ENCODE results near the gene BMP6. TPM values are rescaled to one million over a fixed set of nuclear protein-coding genes. Genes with fewer than 3 reads are reported as not detected.

Gene BMP6
- total RNA-seq, 1 donor from 2014 or later = 2.1 TPM

DNA sequence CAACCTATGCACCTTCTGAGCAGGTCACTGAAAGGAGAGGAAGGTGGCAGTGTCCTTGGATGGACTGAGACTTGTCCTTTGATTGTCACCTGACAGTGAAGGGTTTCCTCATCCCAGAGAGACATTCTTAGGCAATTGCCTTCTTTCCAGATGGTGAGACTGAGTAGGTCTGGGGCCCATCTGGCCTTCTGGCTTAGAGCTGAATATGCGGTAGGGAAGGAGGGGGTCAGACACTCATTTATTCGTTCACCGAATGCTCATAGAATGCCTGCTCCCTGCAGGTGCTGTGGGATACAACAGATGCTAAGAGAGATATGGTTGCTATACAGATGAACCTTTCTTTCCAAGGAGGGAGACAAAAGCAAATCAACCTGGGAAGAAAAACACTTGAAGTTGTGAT lies 76.8 kb downstream of the BMP6 start:
- H3K4me1 ChIP-seq (ENCODE audit: control insufficient read depth in 3 of 3, insufficient read depth in 3 of 3, low read length in 3 of 3) = no peaks in the 10 kb centered on the region
- no peaks in the 10 kb centered on the region for H3K36me3 ChIP-seq (ENCODE audit: control insufficient read depth in 3 of 3, insufficient read depth in 3 of 3, low read length in 3 of 3)
- no peak overlapping the region for H3K4me3 ChIP-seq (ENCODE audit: low read length in 3 of 3)
- no peaks in the 10 kb centered on the region for H3K9me3 ChIP-seq (ENCODE audit: control insufficient read depth in 3 of 3, low read length in 3 of 3)
- H3K27ac ChIP-seq (ENCODE audit: low read depth, low read length) = no peak overlapping the region
- H3K9ac ChIP-seq (ENCODE audit: low read depth in 1 of 3, low read length in 3 of 3) = no peak overlapping the region
- H3K27me3 ChIP-seq (ENCODE audit: control insufficient read depth in 3 of 3, insufficient read depth in 3 of 3, low read length in 3 of 3) = no peaks in the 10 kb centered on the region

DNA sequence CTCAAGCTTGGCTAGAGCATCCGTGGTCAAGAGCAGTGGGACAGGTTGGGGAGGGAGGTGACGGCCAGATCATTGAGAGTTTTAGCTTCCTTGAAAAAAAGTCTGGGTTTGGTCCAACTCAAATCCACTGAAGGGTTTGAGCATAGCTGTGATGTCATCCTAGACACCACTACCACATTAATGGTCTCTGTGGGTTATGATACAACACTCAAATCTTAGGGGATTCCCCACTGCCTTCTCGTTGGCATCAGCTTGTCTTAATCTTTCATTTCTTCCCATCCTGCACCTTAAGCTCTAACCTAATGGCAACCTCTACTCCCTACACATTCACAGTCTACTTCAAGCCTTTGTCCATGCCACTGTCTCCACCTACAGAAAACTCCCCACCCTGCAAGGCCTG lies 77.3 kb downstream of the BMP6 start:
- Histone ChIP-seq H3K27ac (ENCODE audit: low read depth, low read length) (no peak overlapping the region), H3K9me3 (ENCODE audit: control insufficient read depth in 3 of 3, low read length in 3 of 3) (no peaks in the 10 kb centered on the region), H3K36me3 (ENCODE audit: control insufficient read depth in 3 of 3, insufficient read depth in 3 of 3, low read length in 3 of 3) (no peaks in the 10 kb centered on the region), H3K4me3 (ENCODE audit: low read length in 3 of 3) (no peak overlapping the region), H3K4me1 (ENCODE audit: control insufficient read depth in 3 of 3, insufficient read depth in 3 of 3, low read length in 3 of 3) (no peaks in the 10 kb centered on the region), H3K9ac (ENCODE audit: low read depth in 1 of 3, low read length in 3 of 3) (no peak overlapping the region), H3K27me3 (ENCODE audit: control insufficient read depth in 3 of 3, insufficient read depth in 3 of 3, low read length in 3 of 3) (no peaks in the 10 kb centered on the region)

DNA sequence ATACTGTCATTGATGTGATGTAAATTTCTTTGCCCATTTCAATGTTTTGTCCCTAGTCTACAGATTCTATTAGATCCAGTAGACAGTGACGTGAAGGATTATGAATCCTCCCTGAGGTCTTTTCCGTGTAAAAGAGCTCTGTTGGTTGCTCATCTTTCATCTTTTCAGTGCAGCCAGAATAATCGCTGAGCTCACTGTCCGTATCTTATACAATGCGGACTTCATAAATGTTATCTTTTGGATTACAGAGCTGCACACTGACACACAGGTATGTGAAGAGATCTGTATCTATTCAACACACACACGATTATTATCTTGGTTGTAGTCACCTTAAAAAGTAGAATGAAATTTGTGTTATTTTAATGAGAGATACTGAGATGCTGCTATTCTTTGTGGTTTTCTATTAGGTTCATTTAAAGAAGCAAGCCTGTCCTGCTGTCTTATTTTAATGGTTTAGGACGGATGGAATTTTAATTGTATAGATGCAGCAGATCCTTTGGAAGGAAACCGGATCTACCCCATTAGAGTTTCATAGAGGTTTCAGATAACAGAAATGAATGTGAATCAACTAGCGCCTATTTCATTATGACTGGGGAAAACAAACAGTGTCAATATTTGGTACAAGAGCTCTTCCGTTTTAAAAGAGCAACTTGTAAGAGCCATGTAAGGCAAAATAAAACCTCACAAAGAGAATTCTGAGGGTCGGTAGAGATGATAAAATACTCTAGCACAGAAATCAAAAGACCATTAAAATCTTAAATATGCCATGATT lies 79.4 kb downstream of the BMP6 start:
- Histone ChIP-seq H3K9me3 (ENCODE audit: control insufficient read depth in 3 of 3, low read length in 3 of 3) (no peaks in the 10 kb centered on the region), H3K27ac (ENCODE audit: low read depth, low read length) (no peak overlapping the region), H3K9ac (ENCODE audit: low read depth in 1 of 3, low read length in 3 of 3) (no peak overlapping the region), H3K36me3 (ENCODE audit: control insufficient read depth in 3 of 3, insufficient read depth in 3 of 3, low read length in 3 of 3) (no peaks in the 10 kb centered on the region), H3K4me1 (ENCODE audit: control insufficient read depth in 3 of 3, insufficient read depth in 3 of 3, low read length in 3 of 3) (no peaks in the 10 kb centered on the region), H3K27me3 (ENCODE audit: control insufficient read depth in 3 of 3, insufficient read depth in 3 of 3, low read length in 3 of 3) (no peaks in the 10 kb centered on the region), H3K4me3 (ENCODE audit: low read length in 3 of 3) (no peak overlapping the region)

DNA sequence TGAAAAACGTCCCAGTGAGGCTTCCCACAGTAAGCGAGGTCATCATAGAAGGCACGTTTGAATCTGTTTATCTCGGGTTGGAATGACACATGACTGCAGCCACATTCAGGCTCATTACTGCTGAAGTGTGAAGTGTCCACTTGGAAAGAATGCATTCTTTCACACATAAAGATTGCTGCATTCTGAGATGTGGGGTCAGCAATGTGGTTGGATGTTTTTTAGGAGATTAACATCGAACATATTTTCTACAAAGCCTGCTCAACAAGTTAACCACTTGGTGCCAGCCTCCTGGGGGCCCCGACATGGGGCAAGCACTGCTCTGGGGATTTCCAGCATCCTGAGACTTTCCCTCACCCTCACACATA lies 79.9 kb downstream of the BMP6 start:
- Histone ChIP-seq H3K27ac (ENCODE audit: low read depth, low read length) (no peak overlapping the region), H3K9me3 (ENCODE audit: control insufficient read depth in 3 of 3, low read length in 3 of 3) (no peaks in the 10 kb centered on the region), H3K36me3 (ENCODE audit: control insufficient read depth in 3 of 3, insufficient read depth in 3 of 3, low read length in 3 of 3) (no peaks in the 10 kb centered on the region)

DNA sequence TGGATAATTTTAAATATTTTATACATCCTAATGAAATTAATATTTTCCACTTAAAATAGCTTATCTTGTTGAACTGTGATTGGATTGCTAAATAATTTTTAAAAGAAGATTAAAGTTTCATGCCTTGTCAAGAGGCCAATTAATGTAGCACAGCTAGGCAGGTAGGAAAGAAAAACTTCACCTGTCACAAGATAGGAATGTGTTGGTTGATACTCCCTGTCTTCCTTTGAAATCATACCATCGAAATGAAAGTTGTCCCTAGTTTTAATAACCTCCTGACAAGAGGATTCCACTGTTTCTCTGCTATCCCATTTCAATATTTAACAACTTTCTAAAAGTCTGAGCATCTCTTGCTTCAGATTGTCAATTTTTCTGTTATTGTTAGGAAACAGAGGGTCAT lies 80.8 kb downstream of the BMP6 start:
- Histone ChIP-seq H3K36me3 (ENCODE audit: control insufficient read depth in 3 of 3, insufficient read depth in 3 of 3, low read length in 3 of 3) (no peaks in the 10 kb centered on the region), H3K4me3 (ENCODE audit: low read length in 3 of 3) (no peak overlapping the region), H3K9ac (ENCODE audit: low read depth in 1 of 3, low read length in 3 of 3) (no peak overlapping the region), H3K27ac (ENCODE audit: low read depth, low read length) (no peak overlapping the region), H3K9me3 (ENCODE audit: control insufficient read depth in 3 of 3, low read length in 3 of 3) (no peaks in the 10 kb centered on the region), H3K27me3 (ENCODE audit: control insufficient read depth in 3 of 3, insufficient read depth in 3 of 3, low read length in 3 of 3) (no peaks in the 10 kb centered on the region), H3K4me1 (ENCODE audit: control insufficient read depth in 3 of 3, insufficient read depth in 3 of 3, low read length in 3 of 3) (no peaks in the 10 kb centered on the region)

More for the DNA sequence above, 79.9 kb downstream of the BMP6 start:
- Histone ChIP-seq H3K4me1 (ENCODE audit: control insufficient read depth in 3 of 3, insufficient read depth in 3 of 3, low read length in 3 of 3) (no peaks in the 10 kb centered on the region), H3K27me3 (ENCODE audit: control insufficient read depth in 3 of 3, insufficient read depth in 3 of 3, low read length in 3 of 3) (no peaks in the 10 kb centered on the region), H3K9ac (ENCODE audit: low read depth in 1 of 3, low read length in 3 of 3) (no peak overlapping the region), H3K4me3 (ENCODE audit: low read length in 3 of 3) (no peak overlapping the region)

DNA sequence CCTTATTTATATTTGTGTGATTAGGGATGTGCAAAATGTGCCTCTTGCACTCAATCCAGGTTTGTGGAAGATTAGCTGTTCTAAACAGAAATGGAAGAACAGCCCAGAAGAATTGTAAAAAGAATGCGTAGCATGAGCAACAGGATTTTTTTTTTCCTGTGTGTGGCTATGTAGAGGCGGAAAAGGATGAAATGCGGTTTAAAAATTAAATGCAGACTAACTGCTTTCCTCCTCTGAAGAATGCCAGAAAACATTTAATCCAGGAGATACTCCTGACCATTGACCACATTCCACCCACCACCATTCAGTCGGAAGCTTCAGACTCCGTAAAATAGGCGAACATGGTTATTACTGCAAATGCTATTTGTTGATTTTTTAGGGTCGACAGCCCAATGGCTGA lies 83.4 kb downstream of the BMP6 start:
- H3K27ac ChIP-seq (ENCODE audit: low read depth, low read length) = no peak overlapping the region
- no peaks in the 10 kb centered on the region for H3K27me3 ChIP-seq (ENCODE audit: control insufficient read depth in 3 of 3, insufficient read depth in 3 of 3, low read length in 3 of 3)
- H3K4me1 ChIP-seq (ENCODE audit: control insufficient read depth in 3 of 3, insufficient read depth in 3 of 3, low read length in 3 of 3) = no peaks in the 10 kb centered on the region
- no peak overlapping the region for H3K9ac ChIP-seq (ENCODE audit: low read depth in 1 of 3, low read length in 3 of 3)
- no peaks in the 10 kb centered on the region for H3K36me3 ChIP-seq (ENCODE audit: control insufficient read depth in 3 of 3, insufficient read depth in 3 of 3, low read length in 3 of 3)
- H3K4me3 ChIP-seq (ENCODE audit: low read length in 3 of 3) = no peak overlapping the region
- no peaks in the 10 kb centered on the region for H3K9me3 ChIP-seq (ENCODE audit: control insufficient read depth in 3 of 3, low read length in 3 of 3)

DNA sequence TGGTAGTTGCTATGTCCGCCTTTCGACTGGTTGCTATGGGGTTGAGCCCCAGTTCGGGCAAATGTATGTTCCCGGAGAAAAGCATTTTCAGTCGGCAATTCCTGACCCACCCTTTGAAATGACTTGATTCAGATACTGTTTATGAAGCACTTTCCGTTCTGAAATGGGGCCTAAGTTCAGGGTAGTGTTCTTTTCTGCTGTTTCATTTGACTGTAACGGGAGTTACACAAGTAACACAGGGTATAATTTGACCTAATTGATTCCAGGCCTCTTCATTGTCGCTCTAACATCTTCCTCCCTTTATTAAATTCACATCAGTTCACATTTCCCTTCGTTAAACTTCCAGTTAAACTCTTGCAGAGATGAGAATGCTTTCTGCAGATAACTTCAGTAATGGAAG lies 85.5 kb downstream of the BMP6 start:
- Histone ChIP-seq H3K36me3 (ENCODE audit: control insufficient read depth in 3 of 3, insufficient read depth in 3 of 3, low read length in 3 of 3) (no peaks in the 10 kb centered on the region), H3K27me3 (ENCODE audit: control insufficient read depth in 3 of 3, insufficient read depth in 3 of 3, low read length in 3 of 3) (no peaks in the 10 kb centered on the region), H3K9ac (ENCODE audit: low read depth in 1 of 3, low read length in 3 of 3) (no peak overlapping the region), H3K27ac (ENCODE audit: low read depth, low read length) (no peak overlapping the region), H3K4me3 (ENCODE audit: low read length in 3 of 3) (no peak overlapping the region), H3K4me1 (ENCODE audit: control insufficient read depth in 3 of 3, insufficient read depth in 3 of 3, low read length in 3 of 3) (no peaks in the 10 kb centered on the region), H3K9me3 (ENCODE audit: control insufficient read depth in 3 of 3, low read length in 3 of 3) (no peaks in the 10 kb centered on the region)

DNA sequence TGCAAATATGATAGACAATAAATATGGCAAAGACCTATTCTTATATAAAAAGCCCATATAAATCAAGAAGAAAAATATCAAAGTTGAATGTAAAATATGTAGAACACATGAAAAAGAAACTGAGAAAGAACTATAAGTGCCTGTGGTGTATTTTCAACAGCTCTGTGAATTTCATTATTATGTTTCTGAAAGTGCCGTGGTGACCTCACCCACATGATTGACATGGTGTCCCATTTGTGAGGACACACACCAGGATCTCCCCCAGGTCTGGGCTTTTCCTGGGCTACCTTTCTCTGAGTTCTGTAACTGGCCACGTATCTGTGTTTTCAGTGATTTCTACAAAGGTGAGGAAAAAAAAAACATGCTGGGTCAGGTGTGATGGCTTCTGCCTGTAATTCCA lies 86.7 kb downstream of the BMP6 start:
- Histone ChIP-seq H3K27me3 (ENCODE audit: control insufficient read depth in 3 of 3, insufficient read depth in 3 of 3, low read length in 3 of 3) (no peaks in the 10 kb centered on the region), H3K4me1 (ENCODE audit: control insufficient read depth in 3 of 3, insufficient read depth in 3 of 3, low read length in 3 of 3) (no peaks in the 10 kb centered on the region), H3K9ac (ENCODE audit: low read depth in 1 of 3, low read length in 3 of 3) (no peak overlapping the region), H3K9me3 (ENCODE audit: control insufficient read depth in 3 of 3, low read length in 3 of 3) (no peaks in the 10 kb centered on the region), H3K4me3 (ENCODE audit: low read length in 3 of 3) (no peak overlapping the region), H3K36me3 (ENCODE audit: control insufficient read depth in 3 of 3, insufficient read depth in 3 of 3, low read length in 3 of 3) (no peaks in the 10 kb centered on the region), H3K27ac (ENCODE audit: low read depth, low read length) (no peak overlapping the region)

DNA sequence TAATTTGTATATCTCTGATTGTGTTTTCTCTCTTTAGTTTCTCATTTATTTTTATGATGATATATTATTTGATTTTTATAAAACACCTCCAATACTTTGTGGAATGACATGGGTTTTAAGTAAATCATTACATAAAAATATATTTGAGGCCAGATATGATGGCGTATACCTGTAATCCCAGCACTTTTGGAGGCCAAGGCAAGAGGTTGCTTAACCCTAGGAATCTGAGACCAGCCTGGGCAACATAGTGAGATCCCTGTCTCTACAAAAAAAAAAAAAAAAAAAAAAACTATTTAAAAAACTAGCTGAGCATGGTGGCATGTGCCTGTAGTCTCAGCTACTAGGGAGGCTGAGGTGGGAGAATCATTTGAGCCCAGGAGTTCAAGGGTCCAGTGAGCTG lies 87.3 kb downstream of the BMP6 start:
- no peaks in the 10 kb centered on the region for H3K27me3 ChIP-seq (ENCODE audit: control insufficient read depth in 3 of 3, insufficient read depth in 3 of 3, low read length in 3 of 3)
- H3K9me3 ChIP-seq (ENCODE audit: control insufficient read depth in 3 of 3, low read length in 3 of 3) = no peaks in the 10 kb centered on the region

DNA sequence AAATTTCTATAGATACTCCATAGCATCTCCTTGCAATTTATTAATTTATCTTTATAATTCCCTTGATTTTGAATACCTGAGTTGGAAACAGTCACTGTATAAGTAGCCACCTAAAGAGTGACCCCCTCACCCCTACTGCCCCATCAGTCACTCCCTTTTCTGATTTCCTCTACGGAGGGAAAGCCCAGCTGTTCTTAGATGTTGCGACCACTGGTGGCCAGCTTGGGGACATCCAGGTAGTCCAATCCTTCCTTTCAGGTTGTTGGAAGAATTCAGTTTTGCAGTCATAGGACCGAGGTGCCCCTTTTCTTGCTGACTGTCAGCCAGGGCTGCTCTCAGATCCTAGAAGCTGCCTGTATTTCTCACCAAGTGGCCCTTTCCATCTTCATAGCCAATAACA lies 87.8 kb downstream of the BMP6 start:
- Histone ChIP-seq H3K9ac (ENCODE audit: low read depth in 1 of 3, low read length in 3 of 3) (no peak overlapping the region), H3K9me3 (ENCODE audit: control insufficient read depth in 3 of 3, low read length in 3 of 3) (no peaks in the 10 kb centered on the region), H3K27ac (ENCODE audit: low read depth, low read length) (no peak overlapping the region), H3K36me3 (ENCODE audit: control insufficient read depth in 3 of 3, insufficient read depth in 3 of 3, low read length in 3 of 3) (no peaks in the 10 kb centered on the region), H3K4me1 (ENCODE audit: control insufficient read depth in 3 of 3, insufficient read depth in 3 of 3, low read length in 3 of 3) (no peaks in the 10 kb centered on the region), H3K27me3 (ENCODE audit: control insufficient read depth in 3 of 3, insufficient read depth in 3 of 3, low read length in 3 of 3) (no peaks in the 10 kb centered on the region), H3K4me3 (ENCODE audit: low read length in 3 of 3) (no peak overlapping the region)

More for the DNA sequence above, 87.3 kb downstream of the BMP6 start:
- H3K9ac ChIP-seq (ENCODE audit: low read depth in 1 of 3, low read length in 3 of 3) = no peak overlapping the region
- H3K27ac ChIP-seq (ENCODE audit: low read depth, low read length) = no peak overlapping the region
- no peaks in the 10 kb centered on the region for H3K36me3 ChIP-seq (ENCODE audit: control insufficient read depth in 3 of 3, insufficient read depth in 3 of 3, low read length in 3 of 3)
- H3K4me3 ChIP-seq (ENCODE audit: low read length in 3 of 3) = no peak overlapping the region
- H3K4me1 ChIP-seq (ENCODE audit: control insufficient read depth in 3 of 3, insufficient read depth in 3 of 3, low read length in 3 of 3) = no peaks in the 10 kb centered on the region
